GM18505 (cell line): Measurements from ENCODE around the gene SHROOM3.

ENCODE experiments used
- ATAC-seq: cut with Tn5 transposase; IDR thresholded peaks from one replicate; pipeline ENCODE4 v1.9.1; 2021; ENCODE audit not compliant: unreplicated experiment
- POLR2A ChIP-seq: IDR thresholded peaks from 4 replicates; pipeline ENCODE4 v1.6.1; 2011; ENCODE audit warnings: borderline replicate concordance; ENCODE audit not compliant: insufficient read depth, insufficient read length; ENCODE audit errors: extremely low read depth

The SHROOM3 gene

GRCh38 chr4:76616526-76616925, 181.5 kb downstream of the SHROOM3 start:
- ATAC-seq, result no peak
- no peak for TF ChIP-seq POLR2A

GRCh38 chr4:76620723-76621468, 185.9 kb downstream of the SHROOM3 start:
- no peak for TF ChIP-seq POLR2A
- no peak for ATAC-seq

DNA sequence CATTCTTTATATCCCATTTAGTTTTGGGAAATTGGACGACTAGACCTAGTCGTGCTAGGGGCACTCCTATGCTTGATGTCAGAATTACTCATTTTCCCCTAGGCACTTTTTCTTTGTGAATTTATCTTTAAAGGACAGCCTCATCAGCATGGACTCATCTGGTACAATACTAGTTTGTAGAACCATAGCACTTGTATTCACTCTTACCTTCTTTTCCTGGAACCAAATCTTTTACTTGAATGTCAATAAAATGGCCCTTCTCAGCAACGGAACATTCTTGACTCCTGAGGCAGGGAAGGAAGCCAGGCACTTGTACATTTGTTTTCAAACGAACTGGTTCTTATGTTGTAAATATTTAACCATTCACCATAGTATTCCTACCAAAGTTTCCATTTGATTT, 187.1 kb downstream of the SHROOM3 start:
- no peak for TF ChIP-seq POLR2A
- ATAC-seq, result no peak

- no peak for TF ChIP-seq POLR2A
- ATAC-seq, result no peak
Measured at GRCh38 chr4:76622717-76623116, 187.7 kb downstream of the SHROOM3 start.

GRCh38 chr4:76623217-76624045, 188.4 kb downstream of the SHROOM3 start:
- no peak for ATAC-seq
- TF ChIP-seq POLR2A, result no peak

DNA sequence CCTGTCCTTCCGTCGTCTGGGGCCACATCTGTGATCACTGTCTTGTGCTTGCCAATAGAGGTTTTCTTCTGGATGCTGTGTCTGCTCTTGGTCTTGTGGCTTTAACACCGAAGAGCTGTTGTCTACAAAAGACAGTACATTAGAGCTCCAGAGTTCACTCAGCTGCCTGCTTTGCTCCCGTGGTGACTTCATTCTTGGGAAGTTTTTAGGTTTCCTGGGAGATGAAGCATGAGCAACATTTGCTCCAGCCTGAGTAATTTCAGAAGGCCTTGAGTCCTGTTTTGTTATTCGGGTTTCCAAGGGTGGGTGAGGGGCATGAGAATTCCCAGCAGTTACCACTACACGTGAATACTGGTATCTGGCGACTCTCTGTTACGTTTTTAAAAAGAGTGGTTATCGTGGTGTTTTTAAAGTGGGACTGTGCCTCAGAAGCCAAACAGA, 189.2 kb downstream of the SHROOM3 start:
- ATAC-seq, result no peak
- no peak for TF ChIP-seq POLR2A

DNA sequence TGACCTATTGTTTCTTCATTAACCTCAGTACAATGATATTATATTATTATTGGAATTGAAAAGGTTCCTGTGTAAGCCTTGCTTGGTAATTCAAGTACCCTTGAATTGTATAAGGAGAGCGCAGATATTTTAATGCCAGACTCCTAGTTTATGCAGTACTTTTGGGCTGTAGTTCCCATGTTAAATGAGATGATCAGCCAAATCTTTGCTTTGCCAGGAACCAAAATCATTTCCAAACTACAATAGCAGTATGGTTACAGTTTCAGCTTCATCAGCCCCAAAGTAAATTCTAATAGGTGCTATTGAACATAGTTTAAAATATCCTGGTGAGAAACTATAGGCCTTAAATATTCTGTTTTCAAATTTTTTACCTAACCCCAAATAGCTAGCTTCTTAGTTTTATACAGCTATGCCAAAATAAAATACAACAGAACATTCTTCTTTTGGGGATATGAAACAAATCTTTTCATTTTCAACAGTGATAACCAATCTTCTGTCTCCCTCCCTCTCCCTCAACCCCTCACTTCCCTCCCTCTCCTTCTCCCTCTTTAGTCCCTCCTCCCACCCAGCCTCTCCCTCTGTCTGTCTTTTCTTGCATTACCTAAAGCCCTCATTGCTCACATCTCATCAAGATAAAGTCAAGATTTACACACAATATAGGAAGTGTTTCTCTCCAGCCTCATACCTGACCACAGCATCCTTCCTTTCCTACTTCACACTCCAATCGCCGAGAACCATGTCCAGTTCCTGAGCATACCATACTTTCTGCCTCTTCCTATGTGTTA, 190.1 kb downstream of the SHROOM3 start:
- ATAC-seq, result no peak

GRCh38 chr4:76626686-76627465, 191.8 kb downstream of the SHROOM3 start:
- no peak for TF ChIP-seq POLR2A
- no peak for ATAC-seq

More for the DNA sequence above, 190.1 kb downstream of the SHROOM3 start:
- no peak for TF ChIP-seq POLR2A

DNA sequence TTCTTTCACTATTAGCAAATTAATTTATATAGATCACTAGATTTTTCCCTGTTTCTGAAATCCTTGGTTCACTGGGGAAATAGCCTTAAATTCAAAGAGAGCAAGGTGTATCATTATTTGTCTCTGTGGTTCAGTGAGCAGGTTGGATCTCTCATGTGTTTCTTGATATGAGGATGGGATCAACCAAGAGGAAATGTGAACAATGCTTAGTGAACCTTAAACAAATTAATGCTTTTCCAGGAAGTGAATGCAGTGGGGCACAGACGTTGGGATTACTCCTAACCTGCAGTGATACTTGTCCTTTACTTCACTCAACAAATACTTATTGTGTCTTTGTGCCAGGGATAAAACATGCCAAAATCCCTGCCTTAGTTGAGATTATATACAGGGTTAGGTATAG, 193.2 kb downstream of the SHROOM3 start:
- ATAC-seq, result no peak
- no peak for TF ChIP-seq POLR2A

DNA sequence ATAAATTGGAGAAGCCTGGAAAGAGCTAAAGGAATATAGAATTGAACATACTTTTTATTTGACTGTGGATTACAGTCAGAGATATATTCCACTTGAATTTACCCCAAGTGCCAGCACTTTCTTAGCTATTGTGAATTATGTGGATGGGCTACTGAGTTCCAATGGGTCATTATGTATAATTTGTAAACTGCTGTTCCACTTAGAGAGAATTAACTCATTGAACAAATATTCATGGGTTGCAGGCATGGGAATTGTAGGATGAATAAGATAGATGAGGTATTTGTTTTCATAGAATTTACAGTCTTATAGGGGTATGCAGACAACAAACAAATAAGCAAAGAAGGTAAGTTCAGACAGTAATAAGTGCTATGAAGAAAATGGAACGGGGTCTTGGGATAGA, 195.7 kb downstream of the SHROOM3 start:
- no peak for ATAC-seq
- no peak for TF ChIP-seq POLR2A

GRCh38 chr4:76634220-76634619, 199.2 kb downstream of the SHROOM3 start:
- no peak for TF ChIP-seq POLR2A
- ATAC-seq, result no peak

- no peak for ATAC-seq
Measured at GRCh38 chr4:76637712-76638361, 202.8 kb downstream of the SHROOM3 start.

More at GRCh38 chr4:76637712-76638361, 202.8 kb downstream of the SHROOM3 start:
- no peak for TF ChIP-seq POLR2A
